Epithelial cell of esophagus (primary cell): Measurements from ENCODE around the gene CHCHD3.

Experiments
- DNase-seq: peaks from one replicate; pipeline ENCODE4 v3.0.0; 2010; ENCODE audit warnings: low read depth
- H3K4me3 ChIP-seq: 2 replicates; pipeline ENCODE4 v1.5.1; 2011; ENCODE audit warnings: mild to moderate bottlenecking, low read length, control low read depth
- CTCF ChIP-seq: IDR thresholded peaks from 2 replicates; pipeline ENCODE4 v1.5.1; 2011; ENCODE audit warnings: low read depth, mild to moderate bottlenecking, low read length, control low read depth, inconsistent platforms; ENCODE audit not compliant: insufficient read depth; ENCODE audit errors: missing control alignments

The CHCHD3 gene

GRCh38 chr7:133081119-133081598 lies 731 bp downstream of the CHCHD3 start:
- H3K4me3 ChIP-seq: peak overlapping the region; percentile 94
- peak; percentile 13 for DNase-seq
- TF ChIP-seq CTCF: no peak

DNA sequence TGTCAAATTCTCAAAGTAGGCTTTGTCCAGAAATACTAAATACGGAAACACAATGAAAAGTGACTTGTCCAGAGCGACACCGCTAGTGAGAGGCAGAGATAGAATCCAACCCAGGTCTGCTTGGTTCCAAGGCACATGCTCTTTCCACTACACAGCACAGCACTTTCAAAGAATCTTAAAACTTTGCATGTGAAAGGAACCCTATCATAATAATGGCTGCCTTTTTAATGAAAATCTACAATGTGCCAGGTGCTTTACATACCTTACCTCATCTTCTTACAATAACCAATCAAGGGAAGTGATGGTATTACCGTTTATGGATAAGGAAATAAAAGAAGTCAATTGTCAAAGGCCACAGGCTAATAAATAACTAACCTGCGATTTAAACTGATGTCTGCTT lies 2.6 kb downstream of the CHCHD3 start:
- TF ChIP-seq CTCF: no peak
- H3K4me3 ChIP-seq: no peak overlapping the region

DNA sequence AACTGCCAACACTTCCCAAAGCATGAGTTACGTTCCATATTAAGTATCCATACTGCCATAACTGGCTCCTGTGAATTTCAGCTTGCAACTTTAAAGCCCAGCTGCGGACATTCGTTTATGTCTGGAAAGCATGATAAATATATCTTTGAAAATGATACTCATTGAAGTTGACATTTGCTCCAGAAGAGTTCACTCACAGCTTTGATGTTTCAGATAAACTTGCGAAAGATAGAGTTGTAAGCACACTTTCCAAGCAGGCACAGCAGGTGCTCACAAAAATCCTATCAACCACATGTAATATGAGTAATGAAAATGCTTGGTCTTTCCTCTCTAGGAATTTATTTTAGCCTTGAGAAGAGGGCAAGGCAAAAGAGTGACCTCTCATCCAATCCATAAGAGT lies 4.5 kb downstream of the CHCHD3 start:
- DNase-seq: no peak
- TF ChIP-seq CTCF: no peak
- no peak overlapping the region for H3K4me3 ChIP-seq

More for the DNA sequence above, 2.6 kb downstream of the CHCHD3 start:
- DNase-seq: no peak

- no peak overlapping the region for H3K4me3 ChIP-seq
- TF ChIP-seq CTCF: no peak
- no peak for DNase-seq
Observed at GRCh38 chr7:133076142-133076541, 5.7 kb downstream of the CHCHD3 start.

GRCh38 chr7:133071506-133071905 lies 10.4 kb downstream of the CHCHD3 start:
- TF ChIP-seq CTCF: no peak
- no peak for DNase-seq
- H3K4me3 ChIP-seq: no peak overlapping the region

- no peak for TF ChIP-seq CTCF
- no peak overlapping the region for H3K4me3 ChIP-seq
- DNase-seq: peak; percentile 35
Observed at GRCh38 chr7:133070562-133070961, 11.3 kb downstream of the CHCHD3 start.

GRCh38 chr7:133065301-133065700 lies 16.6 kb downstream of the CHCHD3 start:
- no peak for TF ChIP-seq CTCF
- no peak for DNase-seq
- no peak overlapping the region for H3K4me3 ChIP-seq
